Brain microvascular endothelial cell (primary cell): ENCODE measurements around the gene CPZ.
A peak's percentile ranks its signal among the peaks of the same experiment; 100 is the strongest.

Experiments used
- DNase-seq: peaks from one replicate; pipeline ENCODE4 v3.0.0-alpha.2; 2020
- H3K27ac ChIP-seq: fragments of 250-450 bp; sonication (Bioruptor Pico); 2 replicates; pipeline ENCODE4 v1.5.1; 2020; ENCODE audit warnings: mild to moderate bottlenecking, moderate library complexity
- H3K27me3 ChIP-seq: fragments of 250-450 bp; sonication (Bioruptor Pico); replicated peaks from 2 replicates; pipeline ENCODE4 v1.5.1; 2020; ENCODE audit warnings: mild to moderate bottlenecking
- H3K36me3 ChIP-seq: fragments of 250-450 bp; sonication (Bioruptor Pico); replicated peaks from 2 replicates; pipeline ENCODE4 v1.5.1; 2020; ENCODE audit warnings: mild to moderate bottlenecking
- H3K4me3 ChIP-seq: 2 replicates; pipeline ENCODE4 v1.5.1; 2011; ENCODE audit warnings: low read depth, mild to moderate bottlenecking, control low read depth, low read length, moderate library complexity
- in situ Hi-C: cut with HindIII; loops from 2 replicates; pipeline ENCODE4 v1.10.0; 2017; ENCODE audit warnings: low sequenced_read_pairs, low pct_ligation_motif_present
- TF ChIP-seq, protein P1 (sequence below): IDR thresholded peaks from 2 replicates; pipeline ENCODE4 v1.5.1; 2011; ENCODE audit warnings: low read depth, mild to moderate bottlenecking, moderate library complexity, low read length, control low read depth, inconsistent platforms; ENCODE audit errors: missing control alignments

The CPZ gene

DNA sequence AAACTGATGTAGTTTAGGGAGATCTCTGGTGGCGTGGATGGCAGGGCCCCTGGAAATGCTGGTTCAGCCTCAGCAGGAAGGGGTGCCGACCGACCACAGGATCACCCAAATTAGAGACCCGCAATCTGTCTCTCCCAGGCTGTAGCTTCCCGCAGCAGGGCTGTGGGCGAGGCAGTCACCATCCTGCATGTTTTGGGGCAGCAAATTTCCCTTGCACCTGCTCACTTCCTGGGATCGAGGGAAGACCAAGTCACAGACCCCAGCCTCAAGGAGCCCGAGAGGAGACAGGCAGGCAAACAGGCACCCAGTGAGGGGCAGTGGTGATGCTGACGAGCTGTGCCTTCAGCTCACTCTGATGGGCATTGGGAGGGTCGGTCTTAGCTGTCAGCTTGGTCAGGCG lies 33.6 kb upstream of the CPZ start:
- TF ChIP-seq, protein P1, sequence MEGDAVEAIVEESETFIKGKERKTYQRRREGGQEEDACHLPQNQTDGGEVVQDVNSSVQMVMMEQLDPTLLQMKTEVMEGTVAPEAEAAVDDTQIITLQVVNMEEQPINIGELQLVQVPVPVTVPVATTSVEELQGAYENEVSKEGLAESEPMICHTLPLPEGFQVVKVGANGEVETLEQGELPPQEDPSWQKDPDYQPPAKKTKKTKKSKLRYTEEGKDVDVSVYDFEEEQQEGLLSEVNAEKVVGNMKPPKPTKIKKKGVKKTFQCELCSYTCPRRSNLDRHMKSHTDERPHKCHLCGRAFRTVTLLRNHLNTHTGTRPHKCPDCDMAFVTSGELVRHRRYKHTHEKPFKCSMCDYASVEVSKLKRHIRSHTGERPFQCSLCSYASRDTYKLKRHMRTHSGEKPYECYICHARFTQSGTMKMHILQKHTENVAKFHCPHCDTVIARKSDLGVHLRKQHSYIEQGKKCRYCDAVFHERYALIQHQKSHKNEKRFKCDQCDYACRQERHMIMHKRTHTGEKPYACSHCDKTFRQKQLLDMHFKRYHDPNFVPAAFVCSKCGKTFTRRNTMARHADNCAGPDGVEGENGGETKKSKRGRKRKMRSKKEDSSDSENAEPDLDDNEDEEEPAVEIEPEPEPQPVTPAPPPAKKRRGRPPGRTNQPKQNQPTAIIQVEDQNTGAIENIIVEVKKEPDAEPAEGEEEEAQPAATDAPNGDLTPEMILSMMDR, result no peak
- no peak overlapping the region for H3K4me3 ChIP-seq
- H3K27me3 ChIP-seq, result no peaks in the 10 kb centered on the region
- in situ Hi-C loops, result no loop called here
- DNase-seq, result no peak
- H3K36me3 ChIP-seq, result no peaks in the 10 kb centered on the region
- H3K27ac ChIP-seq, result no peak overlapping the region

DNA sequence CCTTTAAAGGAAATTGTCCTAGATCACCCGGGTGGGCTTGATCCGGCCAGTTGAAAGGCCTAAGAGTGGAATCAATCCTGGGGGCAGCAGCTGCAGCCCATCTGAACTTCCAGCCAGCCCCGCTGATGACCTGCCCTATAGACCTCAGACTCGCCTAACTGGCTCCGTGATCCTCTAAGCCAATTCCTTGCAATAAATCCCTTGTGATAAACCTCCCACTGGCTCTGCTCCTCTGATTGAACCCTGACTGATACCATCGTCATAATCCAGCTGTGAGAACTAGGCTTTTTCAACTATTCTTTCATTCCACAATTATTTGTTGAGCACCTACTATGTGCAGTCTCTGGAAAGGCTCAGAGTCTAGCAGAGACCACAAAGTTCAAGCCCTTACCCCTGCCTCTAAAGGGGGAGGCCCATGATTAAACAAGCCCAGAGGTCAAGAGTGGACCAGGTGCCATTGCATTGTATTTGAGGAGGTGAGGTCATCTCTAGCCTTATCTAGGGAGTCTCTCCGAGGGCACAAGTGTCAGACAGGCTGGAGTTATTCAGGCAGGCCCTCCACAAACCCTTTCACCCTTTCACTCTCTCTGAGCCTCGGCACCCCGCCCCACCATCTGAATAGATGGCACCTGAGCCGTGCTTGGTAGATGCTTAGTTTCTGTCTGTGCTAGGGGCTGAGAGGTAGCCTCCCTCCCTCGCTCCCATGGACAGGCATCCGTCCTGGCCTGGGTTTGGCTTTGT lies 32.9 kb upstream of the CPZ start:
- in situ Hi-C loops, result no loop called here

DNA sequence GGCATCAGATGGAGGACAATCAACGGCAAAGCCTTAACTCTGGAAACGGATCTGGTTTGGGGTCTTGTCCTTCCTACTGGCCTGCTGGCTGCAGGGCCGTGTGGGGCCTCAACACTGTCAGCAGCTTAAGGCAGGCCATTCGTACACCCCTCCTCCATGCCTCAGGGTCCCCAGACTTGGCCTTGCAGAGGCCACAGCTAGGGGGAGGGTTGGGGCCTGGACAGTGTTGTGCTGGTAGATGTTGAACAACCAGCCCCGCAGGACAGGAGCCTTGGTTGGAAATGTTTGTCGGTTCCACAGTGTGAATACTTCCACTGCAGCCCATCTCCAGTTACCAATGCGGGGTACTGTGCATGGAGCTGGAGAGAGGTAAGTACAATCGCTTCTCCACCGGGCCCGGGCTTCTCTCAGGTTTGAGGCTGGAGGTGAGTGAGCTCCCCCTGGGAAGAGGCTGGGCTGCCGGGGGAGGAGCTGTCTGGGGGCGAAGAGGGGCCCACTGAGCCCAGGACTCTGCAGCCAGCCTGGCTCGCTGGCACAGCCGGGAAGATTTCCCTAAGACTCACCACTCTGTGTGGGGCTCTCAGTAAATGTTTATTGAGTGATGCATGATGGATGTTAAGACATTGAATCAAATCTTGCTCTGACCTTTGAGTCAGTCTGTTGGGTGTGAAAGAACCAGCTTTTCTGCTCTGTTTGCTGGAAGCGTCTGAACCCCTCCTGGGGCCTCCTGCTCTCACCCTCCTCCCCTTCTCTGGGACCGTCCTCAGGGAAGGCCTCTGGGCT lies 32.1 kb upstream of the CPZ start:
- Histone ChIP-seq H3K27ac (no peak overlapping the region), H3K36me3 (no peaks in the 10 kb centered on the region), H3K4me3 (no peak overlapping the region), H3K27me3 (no peaks in the 10 kb centered on the region)
- TF ChIP-seq, protein P1, result no peak
- in situ Hi-C loops, result no loop called here
- peak; percentile 8 for DNase-seq

More for the DNA sequence above, 32.9 kb upstream of the CPZ start:
- TF ChIP-seq, protein P1, result no peak
- no peak for DNase-seq
- H3K36me3 ChIP-seq, result no peaks in the 10 kb centered on the region
- no peak overlapping the region for H3K27ac ChIP-seq
- H3K27me3 ChIP-seq, result no peaks in the 10 kb centered on the region
- H3K4me3 ChIP-seq, result no peak overlapping the region

DNA sequence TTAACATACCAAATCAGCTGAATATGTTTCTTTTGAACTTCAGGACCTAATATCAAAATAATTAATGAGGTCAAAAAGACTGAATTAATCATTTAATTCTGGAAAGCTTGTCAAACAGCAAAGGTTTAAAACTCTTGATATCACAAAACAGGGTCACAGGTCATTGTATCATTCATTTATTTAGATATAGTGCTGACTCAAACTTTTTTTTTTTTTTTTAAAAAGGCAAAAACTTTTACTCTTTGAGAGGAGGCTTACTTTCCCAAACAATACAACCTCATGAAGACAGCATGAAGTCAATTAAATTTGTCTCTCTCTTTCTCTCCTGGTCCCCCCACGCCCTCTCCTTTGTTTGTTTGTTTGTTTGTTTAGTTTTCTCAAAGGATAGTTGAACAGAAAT lies 28.0 kb upstream of the CPZ start:
- TF ChIP-seq, protein P1, result no peak
- DNase-seq, result no peak
- Histone ChIP-seq H3K36me3 (no peaks in the 10 kb centered on the region), H3K27ac (no peak overlapping the region), H3K27me3 (no peaks in the 10 kb centered on the region), H3K4me3 (no peak overlapping the region)
- in situ Hi-C loops, result no loop called here

DNA sequence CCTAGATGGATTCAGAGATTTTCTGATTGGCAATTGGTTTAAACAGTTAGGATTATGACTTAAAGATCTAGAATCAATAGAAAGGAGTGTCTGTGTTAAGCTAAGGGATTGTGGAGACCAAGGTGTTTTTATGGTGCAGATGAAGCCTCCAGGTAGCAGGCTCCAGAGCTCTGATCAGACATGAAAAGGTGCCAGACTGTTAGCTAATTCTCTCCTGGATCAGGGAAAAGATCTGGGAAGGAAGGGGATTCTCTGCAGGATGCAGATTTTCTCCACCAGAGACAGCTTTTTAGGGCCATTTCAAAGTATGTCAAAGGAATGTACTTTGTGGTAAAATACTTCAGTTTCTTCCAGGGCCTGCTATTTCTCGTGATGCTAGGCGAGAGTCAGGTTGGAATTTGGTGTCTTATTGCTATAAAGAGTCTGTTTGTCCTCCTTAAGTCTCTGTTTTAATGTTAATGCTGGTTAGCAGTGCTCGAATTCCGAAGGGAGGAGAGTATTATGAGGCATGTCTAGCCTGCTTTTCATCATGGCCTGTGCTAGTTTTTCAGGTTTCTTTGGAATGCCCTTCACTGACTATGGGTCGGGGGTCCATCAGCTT lies 24.4 kb upstream of the CPZ start:
- TF ChIP-seq, protein P1, result no peak
- in situ Hi-C loops, result no loop called here
- peak; percentile 16 for DNase-seq
- no peaks in the 10 kb centered on the region for H3K27me3 ChIP-seq
- H3K4me3 ChIP-seq, result no peak overlapping the region
- H3K36me3 ChIP-seq, result no peaks in the 10 kb centered on the region
- H3K27ac ChIP-seq, result no peak overlapping the region
